ENCODE results near the gene SLC25A47.

The SLC25A47 gene

DNA sequence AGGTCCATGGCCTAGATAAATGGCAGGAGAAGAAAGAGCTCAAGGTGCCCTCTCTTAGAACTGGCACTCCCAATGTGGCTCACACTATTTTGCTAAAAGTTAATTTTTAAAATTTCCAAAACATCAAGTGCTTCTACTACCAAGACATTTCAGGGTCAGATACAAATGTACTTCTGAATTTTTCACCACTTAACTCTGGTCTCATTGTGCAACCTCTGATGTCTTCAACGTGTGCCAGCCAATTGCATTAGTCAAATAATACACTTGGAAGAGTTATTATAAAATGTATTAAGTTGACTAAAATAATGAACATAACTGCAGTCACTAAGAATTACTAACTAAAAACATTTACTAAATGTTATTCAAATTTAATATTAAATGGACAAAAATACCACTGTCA lies 41.3 kb downstream of the SLC25A47 start:
- H3K4me1 ChIP-seq (ENCODE audit: control insufficient read depth, low read depth, low read length), result no peaks in the 10 kb centered on the region
- H2BK120ac ChIP-seq (ENCODE audit: low read depth, low read length), result no peak overlapping the region
- no peak overlapping the region for H3K18ac ChIP-seq (ENCODE audit: low read length)
- no peak overlapping the region for H4K8ac ChIP-seq (ENCODE audit: low read depth, low read length)
- H3K79me2 ChIP-seq (ENCODE audit: control insufficient read depth, insufficient read depth, low read length), result peaks cover 4% of the 10 kb centered on the region
- H3K23ac ChIP-seq (ENCODE audit: low read length), result no peak overlapping the region
- H3K4me2 ChIP-seq (ENCODE audit: low read length), result no peak overlapping the region
- peaks cover 23% of the 10 kb centered on the region for H3K36me3 ChIP-seq (ENCODE audit: control insufficient read depth, insufficient read depth, low read length)
- H3K56ac ChIP-seq (ENCODE audit: low read length), result no peak overlapping the region
- no peak overlapping the region for H2BK15ac ChIP-seq (replicated peaks; ENCODE audit: low read depth)
- H2BK5ac ChIP-seq (ENCODE audit: low read length), result no peak overlapping the region
- WGBS (ENCODE audit: extremely low coverage, insufficient coverage, low lambda C conversion rate), result no CpG with 5 or more reads among the region's 1 CpG
- H3K79me1 ChIP-seq (ENCODE audit: low read length), result peaks cover 8% of the 10 kb centered on the region
- no peak overlapping the region for H3K4me3 ChIP-seq (ENCODE audit: low read length)
- DNase-seq, result no peak
- no peak overlapping the region for H4K5ac ChIP-seq (ENCODE audit: low read length)
- H3K27me3 ChIP-seq (ENCODE audit: insufficient read depth, low read length, poor library complexity), result no peaks in the 10 kb centered on the region
- no peak overlapping the region for H2AK5ac ChIP-seq (ENCODE audit: low read length)
- no peak overlapping the region for H3K4ac ChIP-seq (ENCODE audit: low read depth, low read length)
- H3K27ac ChIP-seq (ENCODE audit: low read depth, low read length), result no peak overlapping the region
- no peak overlapping the region for H3K9ac ChIP-seq (ENCODE audit: low read length)

DNA sequence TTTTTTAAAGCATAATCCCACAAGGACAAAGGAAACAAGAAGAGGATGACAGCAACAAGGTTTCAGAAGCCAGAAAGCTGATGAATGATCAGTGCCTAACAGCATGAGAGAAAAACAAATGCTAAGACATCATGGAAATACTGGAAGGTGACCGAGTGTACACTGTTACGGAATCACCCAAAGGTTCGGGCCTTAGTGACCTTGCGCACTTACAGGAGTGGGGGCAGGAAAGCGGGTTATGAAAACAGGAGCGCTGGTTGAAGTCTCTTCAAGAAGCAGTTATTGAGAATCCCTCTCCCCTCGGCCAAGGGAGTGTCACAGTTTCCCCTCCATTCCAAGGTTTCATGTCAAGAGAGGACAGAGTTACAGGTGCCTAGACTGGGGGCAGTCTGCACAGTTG lies 42.6 kb downstream of the SLC25A47 start:
- Histone ChIP-seq H3K56ac (ENCODE audit: low read length) (no peak overlapping the region), H3K4me1 (ENCODE audit: control insufficient read depth, low read depth, low read length) (peaks cover 5% of the 10 kb centered on the region), H3K36me3 (ENCODE audit: control insufficient read depth, insufficient read depth, low read length) (peaks cover 18% of the 10 kb centered on the region), H3K4ac (ENCODE audit: low read depth, low read length) (no peak overlapping the region), H3K27ac (ENCODE audit: low read depth, low read length) (no peak overlapping the region), H3K18ac (ENCODE audit: low read length) (no peak overlapping the region), H2BK5ac (ENCODE audit: low read length) (no peak overlapping the region), H3K23ac (ENCODE audit: low read length) (no peak overlapping the region), H2BK120ac (ENCODE audit: low read depth, low read length) (no peak overlapping the region), H4K8ac (ENCODE audit: low read depth, low read length) (no peak overlapping the region), H2AK5ac (ENCODE audit: low read length) (no peak overlapping the region), H3K4me3 (ENCODE audit: low read length) (no peak overlapping the region), H4K5ac (ENCODE audit: low read length) (no peak overlapping the region), H3K79me2 (ENCODE audit: control insufficient read depth, insufficient read depth, low read length) (peaks cover 11% of the 10 kb centered on the region), H3K79me1 (ENCODE audit: low read length) (peaks cover 13% of the 10 kb centered on the region), H3K27me3 (ENCODE audit: insufficient read depth, low read length, poor library complexity) (no peaks in the 10 kb centered on the region), H2BK15ac (replicated peaks; ENCODE audit: low read depth) (no peak overlapping the region), H3K9ac (ENCODE audit: low read length) (no peak overlapping the region), H3K4me2 (ENCODE audit: low read length) (no peak overlapping the region)
- no peak for DNase-seq
- no CpG with 5 or more reads among the region's 7 CpGs for WGBS (ENCODE audit: extremely low coverage, insufficient coverage, low lambda C conversion rate)

DNA sequence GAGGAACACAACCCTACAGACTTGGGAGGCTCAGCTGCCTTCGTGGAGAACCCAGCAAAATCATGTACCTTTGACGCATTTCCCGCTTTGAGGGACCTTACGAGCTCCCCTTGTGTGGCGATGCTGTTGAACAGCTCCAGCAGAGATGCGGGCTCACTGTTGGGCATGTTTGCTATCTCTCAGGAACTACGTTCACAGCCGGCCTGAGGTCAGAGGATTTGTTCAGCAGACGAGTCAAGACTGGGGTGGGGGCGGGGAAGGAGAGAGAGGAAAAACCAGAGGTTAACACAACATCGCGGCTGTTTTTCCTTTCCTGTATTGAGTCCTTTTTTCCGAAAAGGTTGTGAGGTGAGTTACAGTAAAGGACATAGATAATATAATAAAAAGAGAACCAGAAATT lies 45.9 kb downstream of the SLC25A47 start:
- no peak overlapping the region for H2BK5ac ChIP-seq (ENCODE audit: low read length)
- no peak overlapping the region for H3K4me2 ChIP-seq (ENCODE audit: low read length)
- no peak overlapping the region for H3K56ac ChIP-seq (ENCODE audit: low read length)
- H2BK120ac ChIP-seq (ENCODE audit: low read depth, low read length), result no peak overlapping the region
- H4K8ac ChIP-seq (ENCODE audit: low read depth, low read length), result no peak overlapping the region
- H3K79me1 ChIP-seq (ENCODE audit: low read length), result peaks cover 13% of the 10 kb centered on the region
- H2BK15ac ChIP-seq (replicated peaks; ENCODE audit: low read depth), result no peak overlapping the region
- no CpG with 5 or more reads among the region's 13 CpGs for WGBS (ENCODE audit: extremely low coverage, insufficient coverage, low lambda C conversion rate)
- no peaks in the 10 kb centered on the region for H3K27me3 ChIP-seq (ENCODE audit: insufficient read depth, low read length, poor library complexity)
- no peak overlapping the region for H2AK5ac ChIP-seq (ENCODE audit: low read length)
- H3K23ac ChIP-seq (ENCODE audit: low read length), result no peak overlapping the region
- H3K9ac ChIP-seq (ENCODE audit: low read length), result no peak overlapping the region
- no peak overlapping the region for H4K5ac ChIP-seq (ENCODE audit: low read length)
- H3K18ac ChIP-seq (ENCODE audit: low read length), result no peak overlapping the region
- peaks cover 9% of the 10 kb centered on the region for H3K4me1 ChIP-seq (ENCODE audit: control insufficient read depth, low read depth, low read length)
- H3K4me3 ChIP-seq (ENCODE audit: low read length), result no peak overlapping the region
- DNase-seq, result peak; percentile 26
- peaks cover 11% of the 10 kb centered on the region for H3K79me2 ChIP-seq (ENCODE audit: control insufficient read depth, insufficient read depth, low read length)
- no peak overlapping the region for H3K27ac ChIP-seq (ENCODE audit: low read depth, low read length)
- H3K36me3 ChIP-seq (ENCODE audit: control insufficient read depth, insufficient read depth, low read length), result peaks cover 13% of the 10 kb centered on the region
- H3K4ac ChIP-seq (ENCODE audit: low read depth, low read length), result no peak overlapping the region

DNA sequence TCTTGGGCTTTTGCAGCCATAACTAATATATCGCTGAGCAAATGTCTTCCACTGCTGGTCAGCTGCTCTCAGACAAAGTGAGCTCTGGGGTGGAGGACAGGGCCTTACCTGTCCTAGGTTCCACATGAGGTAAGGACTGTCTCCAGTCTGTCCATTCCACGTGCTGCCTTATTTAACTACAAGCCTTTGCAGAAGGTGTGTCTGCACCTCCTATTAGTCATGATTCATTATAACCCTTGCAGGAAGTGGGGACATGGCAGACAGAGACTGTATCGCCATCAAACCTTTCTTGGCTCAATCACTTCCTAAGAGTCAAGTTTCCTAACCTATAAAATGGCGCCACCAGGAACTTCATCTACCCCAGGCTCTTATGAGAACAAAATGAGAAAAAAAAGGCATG lies 46.9 kb downstream of the SLC25A47 start:
- H3K79me1 ChIP-seq (ENCODE audit: low read length), result peaks cover 16% of the 10 kb centered on the region
- H4K5ac ChIP-seq (ENCODE audit: low read length), result no peak overlapping the region
- H4K8ac ChIP-seq (ENCODE audit: low read depth, low read length), result no peak overlapping the region
- H3K18ac ChIP-seq (ENCODE audit: low read length), result peak overlapping the region; percentile 70
- H3K4me2 ChIP-seq (ENCODE audit: low read length), result no peak overlapping the region
- H2BK120ac ChIP-seq (ENCODE audit: low read depth, low read length), result no peak overlapping the region
- peaks cover 12% of the 10 kb centered on the region for H3K4me1 ChIP-seq (ENCODE audit: control insufficient read depth, low read depth, low read length)
- no peak overlapping the region for H3K56ac ChIP-seq (ENCODE audit: low read length)
- no peak overlapping the region for H3K4me3 ChIP-seq (ENCODE audit: low read length)
- H3K27me3 ChIP-seq (ENCODE audit: insufficient read depth, low read length, poor library complexity), result no peaks in the 10 kb centered on the region
- no peak overlapping the region for H2AK5ac ChIP-seq (ENCODE audit: low read length)
- H3K4ac ChIP-seq (ENCODE audit: low read depth, low read length), result no peak overlapping the region
- no peak overlapping the region for H3K23ac ChIP-seq (ENCODE audit: low read length)
- no peak overlapping the region for H3K27ac ChIP-seq (ENCODE audit: low read depth, low read length)
- peaks cover 13% of the 10 kb centered on the region for H3K36me3 ChIP-seq (ENCODE audit: control insufficient read depth, insufficient read depth, low read length)
- no peak overlapping the region for H2BK5ac ChIP-seq (ENCODE audit: low read length)
- no peak overlapping the region for H3K9ac ChIP-seq (ENCODE audit: low read length)
- H3K79me2 ChIP-seq (ENCODE audit: control insufficient read depth, insufficient read depth, low read length), result peaks cover 20% of the 10 kb centered on the region
- no peak overlapping the region for H2BK15ac ChIP-seq (replicated peaks; ENCODE audit: low read depth)
- WGBS (ENCODE audit: extremely low coverage, insufficient coverage, low lambda C conversion rate), result no CpG with 5 or more reads among the region's 4 CpGs
- DNase-seq, result no peak

DNA sequence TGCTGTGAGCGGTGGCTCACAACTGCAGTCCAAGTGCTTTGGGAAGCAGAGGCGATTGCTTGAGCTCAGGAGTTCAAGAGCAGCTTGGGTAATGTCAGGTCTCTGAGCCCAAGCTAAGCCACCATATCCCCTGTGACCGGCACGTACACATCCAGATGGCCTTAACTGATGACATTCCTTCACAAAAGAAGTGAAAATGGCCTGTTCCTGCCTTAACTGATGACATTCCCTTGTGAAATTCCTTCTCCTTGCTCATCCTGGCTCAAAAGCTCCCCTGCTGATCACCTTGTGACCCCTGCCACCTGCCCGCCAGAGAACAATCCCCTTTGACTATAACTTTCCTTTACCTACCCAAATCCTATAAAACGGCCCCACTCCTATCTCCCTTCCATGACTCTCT lies 48.6 kb downstream of the SLC25A47 start:
- H3K56ac ChIP-seq (ENCODE audit: low read length), result peak overlapping the region; percentile 70
- no peak overlapping the region for H3K4ac ChIP-seq (ENCODE audit: low read depth, low read length)
- H4K5ac ChIP-seq (ENCODE audit: low read length), result no peak overlapping the region
- no peak overlapping the region for H3K4me3 ChIP-seq (ENCODE audit: low read length)
- H3K79me1 ChIP-seq (ENCODE audit: low read length), result peaks cover 12% of the 10 kb centered on the region
- WGBS (ENCODE audit: extremely low coverage, insufficient coverage, low lambda C conversion rate), result no CpG with 5 or more reads among the region's 6 CpGs
- H2BK120ac ChIP-seq (ENCODE audit: low read depth, low read length), result no peak overlapping the region
- no peak overlapping the region for H3K23ac ChIP-seq (ENCODE audit: low read length)
- H3K4me1 ChIP-seq (ENCODE audit: control insufficient read depth, low read depth, low read length), result peaks cover 13% of the 10 kb centered on the region
- peaks cover 3% of the 10 kb centered on the region for H3K36me3 ChIP-seq (ENCODE audit: control insufficient read depth, insufficient read depth, low read length)
- no peak overlapping the region for H3K4me2 ChIP-seq (ENCODE audit: low read length)
- H2AK5ac ChIP-seq (ENCODE audit: low read length), result no peak overlapping the region
- peaks cover 20% of the 10 kb centered on the region for H3K79me2 ChIP-seq (ENCODE audit: control insufficient read depth, insufficient read depth, low read length)
- H3K18ac ChIP-seq (ENCODE audit: low read length), result peak overlapping the region; percentile 70
- peak; percentile 97 for DNase-seq
- H3K27ac ChIP-seq (ENCODE audit: low read depth, low read length), result peak overlapping the region; percentile 84
- H2BK15ac ChIP-seq (replicated peaks; ENCODE audit: low read depth), result no peak overlapping the region
- H4K8ac ChIP-seq (ENCODE audit: low read depth, low read length), result no peak overlapping the region
- H2BK5ac ChIP-seq (ENCODE audit: low read length), result peak overlapping the region; percentile 36
- no peak overlapping the region for H3K9ac ChIP-seq (ENCODE audit: low read length)
- no peaks in the 10 kb centered on the region for H3K27me3 ChIP-seq (ENCODE audit: insufficient read depth, low read length, poor library complexity)

DNA sequence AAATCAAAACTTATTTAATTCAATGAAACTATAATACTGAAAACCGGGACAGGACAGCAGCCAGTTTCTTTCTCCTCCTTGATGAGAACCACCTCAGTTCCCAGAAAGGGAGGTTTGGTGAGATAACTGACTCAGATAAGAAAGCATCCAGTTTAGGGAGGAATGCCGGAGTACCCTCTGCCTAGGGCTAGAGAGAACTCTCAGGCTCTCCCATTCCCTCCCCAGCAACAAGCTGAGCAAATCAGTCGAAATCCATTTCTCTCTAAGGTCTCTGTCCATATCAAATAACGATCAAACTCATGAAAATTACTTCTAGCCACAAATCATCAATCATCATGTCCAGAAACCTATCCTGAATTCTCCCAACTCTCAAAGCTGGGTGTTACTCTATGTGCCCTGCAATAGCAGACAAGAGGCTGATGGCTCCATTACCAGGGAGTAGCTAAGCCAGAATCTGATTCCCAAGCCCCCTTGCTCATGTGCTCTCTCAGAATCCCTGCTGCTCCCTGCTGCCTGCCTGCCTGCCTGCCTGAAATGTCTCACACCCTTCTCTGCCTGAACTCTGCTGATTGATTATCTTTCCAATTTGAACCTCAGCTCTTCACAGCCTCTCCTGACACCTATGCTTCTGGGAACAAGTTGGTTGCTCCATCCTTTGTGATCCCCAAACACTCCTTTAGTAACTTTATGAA lies 49.4 kb downstream of the SLC25A47 start:
- H3K27ac ChIP-seq (ENCODE audit: low read depth, low read length), result peak overlapping the region; percentile 53
- peaks cover 14% of the 10 kb centered on the region for H3K79me1 ChIP-seq (ENCODE audit: low read length)
- peaks cover 15% of the 10 kb centered on the region for H3K4me1 ChIP-seq (ENCODE audit: control insufficient read depth, low read depth, low read length)
- H3K4ac ChIP-seq (ENCODE audit: low read depth, low read length), result no peak overlapping the region
- peaks cover 20% of the 10 kb centered on the region for H3K79me2 ChIP-seq (ENCODE audit: control insufficient read depth, insufficient read depth, low read length)
- peak overlapping the region; percentile 36 for H3K9ac ChIP-seq (ENCODE audit: low read length)
- H3K18ac ChIP-seq (ENCODE audit: low read length), result peak overlapping the region; percentile 72
- no peaks in the 10 kb centered on the region for H3K27me3 ChIP-seq (ENCODE audit: insufficient read depth, low read length, poor library complexity)
- H4K5ac ChIP-seq (ENCODE audit: low read length), result no peak overlapping the region
- peak overlapping the region; percentile 46 for H2BK120ac ChIP-seq (ENCODE audit: low read depth, low read length)
- no peak overlapping the region for H3K4me3 ChIP-seq (ENCODE audit: low read length)
- H2BK15ac ChIP-seq (replicated peaks; ENCODE audit: low read depth), result no peak overlapping the region
- no peak overlapping the region for H3K23ac ChIP-seq (ENCODE audit: low read length)
- peak overlapping the region; percentile 10 for H3K56ac ChIP-seq (ENCODE audit: low read length)
- peak overlapping the region; percentile 36 for H2BK5ac ChIP-seq (ENCODE audit: low read length)
- peak overlapping the region; percentile 5 for H3K4me2 ChIP-seq (ENCODE audit: low read length)
- no peak overlapping the region for H2AK5ac ChIP-seq (ENCODE audit: low read length)
- H3K36me3 ChIP-seq (ENCODE audit: control insufficient read depth, insufficient read depth, low read length), result peaks cover 3% of the 10 kb centered on the region
- no peak overlapping the region for H4K8ac ChIP-seq (ENCODE audit: low read depth, low read length)
- DNase-seq, result peak; percentile 96
- WGBS (ENCODE audit: extremely low coverage, insufficient coverage, low lambda C conversion rate), result no CpG with 5 or more reads among the region's 4 CpGs

Measured in mesendoderm (in vitro differentiated cells).